ENCODE measurements around the gene MRPL42. TPM values are rescaled to one million over a fixed set of nuclear protein-coding genes. Genes with fewer than 3 reads are reported as not detected.

The MRPL42 gene
- total RNA-seq, 2 donors from 2014 or later, result 33.9 to 57.8 TPM

DNA sequence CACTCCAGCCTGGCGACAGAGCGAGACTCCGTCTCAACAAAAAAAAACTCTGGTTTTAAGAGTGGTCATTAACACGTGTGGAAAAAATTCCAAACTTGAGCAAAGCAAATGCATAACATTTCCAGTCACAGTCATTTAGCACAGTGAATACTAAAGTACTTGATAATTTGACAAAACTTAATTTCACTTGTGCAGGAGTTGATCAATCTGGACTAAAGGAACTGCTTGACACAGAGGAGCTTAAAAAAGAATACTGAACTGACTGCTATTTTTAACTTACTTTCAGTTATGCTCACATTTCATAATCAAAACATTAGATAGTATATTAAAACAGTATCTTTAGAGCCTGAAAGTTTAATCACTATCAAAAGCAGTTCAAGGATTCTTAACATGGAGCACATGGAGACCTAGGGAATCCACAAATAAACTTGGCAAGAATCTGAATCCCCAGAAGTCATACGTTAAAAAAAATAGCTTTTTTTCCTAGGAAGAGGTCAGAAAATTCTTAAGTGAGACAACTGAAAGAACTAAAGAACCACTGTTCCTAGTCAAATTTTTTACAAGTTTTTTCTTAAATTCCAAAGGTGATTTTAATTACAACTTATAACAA, 33.0 kb upstream of the MRPL42 start:
- no peak for TF ChIP-seq CTCF (IDR thresholded peaks at IDR 0.05)
- H3K9me3 ChIP-seq, result no peaks in the 10 kb centered on the region

GRCh38 chr12:93438266-93439050, 28.9 kb upstream of the MRPL42 start:
- no peaks in the 10 kb centered on the region for H3K9me3 ChIP-seq
- H3K4me1 ChIP-seq, result peaks cover 0 to 70% of the 10 kb centered on the region in 2 donors
- no peak overlapping the region for H3K4me3 ChIP-seq
- no peaks in the 10 kb centered on the region for H3K36me3 ChIP-seq
- DNase-seq (ENCODE audit: low spot score), result no peak
- no peak overlapping the region for H3K27ac ChIP-seq
- no peak for TF ChIP-seq CTCF (IDR thresholded peaks at IDR 0.05)
- H3K27me3 ChIP-seq, result no peaks in the 10 kb centered on the region

More for the DNA sequence above, 33.0 kb upstream of the MRPL42 start:
- peaks cover 0 to 71% of the 10 kb centered on the region in 2 donors for H3K4me1 ChIP-seq
- no peaks in the 10 kb centered on the region for H3K36me3 ChIP-seq
- no peaks in the 10 kb centered on the region for H3K27me3 ChIP-seq
- H3K4me3 ChIP-seq, result peak overlapping the region in 1 of 2 donors; percentile 16
- no peak for DNase-seq (ENCODE audit: low spot score)
- peak overlapping the region; percentile 36 to 70 for H3K27ac ChIP-seq

GRCh38 chr12:93440043-93440835, 27.1 kb upstream of the MRPL42 start:
- no peak for DNase-seq (ENCODE audit: low spot score)
- Histone ChIP-seq H3K4me3 (peak overlapping the region; percentile 86 to 100), H3K27ac (no peak overlapping the region), H3K27me3 (no peaks in the 10 kb centered on the region), H3K4me1 (peaks cover 0 to 55% of the 10 kb centered on the region in 2 donors), H3K9me3 (no peaks in the 10 kb centered on the region), H3K36me3 (no peaks in the 10 kb centered on the region)
- no peak for TF ChIP-seq CTCF (IDR thresholded peaks at IDR 0.05)

- TF ChIP-seq CTCF (IDR thresholded peaks at IDR 0.05), result no peak
- H3K4me1 ChIP-seq, result peaks cover 0 to 46% of the 10 kb centered on the region in 2 donors
- H3K27ac ChIP-seq, result peak overlapping the region; percentile 93 to 96
- DNase-seq (ENCODE audit: low spot score), result no peak
- no peaks in the 10 kb centered on the region for H3K36me3 ChIP-seq
- H3K4me3 ChIP-seq, result peak overlapping the region; percentile 86 to 100
- H3K27me3 ChIP-seq, result no peaks in the 10 kb centered on the region
- H3K9me3 ChIP-seq, result no peaks in the 10 kb centered on the region
Observed at GRCh38 chr12:93441081-93441616, 26.2 kb upstream of the MRPL42 start.

GRCh38 chr12:93441617-93442410, 25.5 kb upstream of the MRPL42 start, which contains the start of gene UBE2N:
UBE2N (minus strand) TSS chr12:93441947; CDS start chr12:93441884, 63 bp downstream.
- H3K9me3 ChIP-seq, result no peaks in the 10 kb centered on the region
- TF ChIP-seq CTCF (IDR thresholded peaks at IDR 0.05), result no peak
- H3K27ac ChIP-seq, result peak within 1 kb of the TSS; percentile 93 to 96
- no peaks in the 10 kb centered on the region for H3K27me3 ChIP-seq
- H3K36me3 ChIP-seq, result no peaks in the 10 kb centered on the region
- H3K4me1 ChIP-seq, result peaks cover 0 to 45% of the 10 kb centered on the region in 2 donors
- H3K4me3 ChIP-seq, result peak within 1 kb of the TSS; percentile 86 to 100
- peak; percentile 96 for DNase-seq (ENCODE audit: low spot score)
